H9 (cell line): Measurements from ENCODE around the gene TIGD1. TPM values are rescaled to one million over a fixed set of nuclear protein-coding genes. Genes with fewer than 3 reads are reported as not detected.

ENCODE experiments used
- DNase-seq: peaks from one replicate; pipeline ENCODE4 v3.0.0-alpha.2; 2017
- H2AFZ ChIP-seq: one replicate; pipeline ENCODE4 v1.6.1; 2013; ENCODE audit warnings: mild to moderate bottlenecking, low read length, control low read depth, moderate library complexity
- H2AK5ac ChIP-seq: 2 replicates; pipeline ENCODE4 v1.6.1; 2013; ENCODE audit warnings: low read length, control low read depth, mixed read lengths; ENCODE audit not compliant: insufficient read length
- H2BK120ac ChIP-seq: one replicate; pipeline ENCODE4 v1.6.1; 2013; ENCODE audit warnings: low read depth, mild to moderate bottlenecking, low read length, control low read depth, inconsistent platforms; ENCODE audit not compliant: poor library complexity, severe bottlenecking
- H2BK12ac ChIP-seq: 2 replicates; pipeline ENCODE4 v1.6.1; 2013; ENCODE audit warnings: low read length, control low read depth, mixed read lengths, low read depth; ENCODE audit not compliant: insufficient read length
- H2BK15ac ChIP-seq: 2 replicates; pipeline ENCODE4 v1.6.1; 2013; ENCODE audit warnings: low read depth, low read length, control low read depth
- H2BK20ac ChIP-seq: one replicate; pipeline ENCODE4 v1.6.1; 2013; ENCODE audit warnings: low read depth, mild to moderate bottlenecking, low read length, control low read depth, inconsistent platforms; ENCODE audit not compliant: poor library complexity, severe bottlenecking
- H2BK5ac ChIP-seq: 2 replicates; pipeline ENCODE4 v1.6.1; 2013; ENCODE audit warnings: low read length, control low read depth, mixed read lengths; ENCODE audit not compliant: insufficient read length
- H3K14ac ChIP-seq: 2 replicates; pipeline ENCODE4 v1.6.1; 2013; ENCODE audit warnings: low read length, control low read depth; ENCODE audit not compliant: insufficient read depth
- H3K18ac ChIP-seq: 2 replicates; pipeline ENCODE4 v1.6.1; 2013; ENCODE audit warnings: low read depth, mild to moderate bottlenecking, mixed read lengths, low read length, control low read depth; ENCODE audit not compliant: insufficient read length
- H3K23ac ChIP-seq: 2 replicates; pipeline ENCODE4 v1.6.1; 2013; ENCODE audit warnings: low read length, control low read depth, mixed read lengths, low read depth; ENCODE audit not compliant: insufficient read length
- H3K23me2 ChIP-seq: 2 replicates; pipeline ENCODE4 v1.6.1; 2013; ENCODE audit warnings: low read depth, mild to moderate bottlenecking, mixed read lengths, low read length, control low read depth; ENCODE audit not compliant: insufficient read length, poor library complexity, severe bottlenecking
- H3K27ac ChIP-seq: 2 replicates; pipeline ENCODE4 v1.5.1; 2013; ENCODE audit warnings: low read length, control low read depth, mixed read lengths, low read depth; ENCODE audit not compliant: insufficient read length
- H3K27me3 ChIP-seq: 2 replicates; pipeline ENCODE4 v1.6.1; 2013; ENCODE audit warnings: low read length, control low read depth, inconsistent platforms; ENCODE audit not compliant: insufficient read depth
- H3K4ac ChIP-seq: 2 replicates; pipeline ENCODE4 v1.6.1; 2013; ENCODE audit warnings: low read depth, mild to moderate bottlenecking, control low read depth, inconsistent platforms, low read length, moderate library complexity
- H3K4me1 ChIP-seq: 2 replicates; pipeline ENCODE4 v1.6.1; 2013; ENCODE audit warnings: low read length, control low read depth, inconsistent platforms; ENCODE audit not compliant: insufficient read depth
- H3K4me2 ChIP-seq: 2 replicates; pipeline ENCODE4 v1.6.1; 2013; ENCODE audit warnings: low read length, control low read depth, mixed read lengths; ENCODE audit not compliant: insufficient read length, insufficient read depth
- H3K56ac ChIP-seq: 2 replicates; pipeline ENCODE4 v1.6.1; 2013; ENCODE audit warnings: low read depth, mild to moderate bottlenecking, mixed read lengths, low read length, control low read depth; ENCODE audit not compliant: insufficient read length
- H3K79me1 ChIP-seq: 2 replicates; pipeline ENCODE4 v1.6.1; 2013; ENCODE audit warnings: low read depth, mild to moderate bottlenecking, moderate library complexity, low read length, control low read depth, inconsistent platforms; ENCODE audit not compliant: insufficient read depth, poor library complexity, severe bottlenecking
- H3K79me2 ChIP-seq: 2 replicates; pipeline ENCODE4 v1.6.1; 2013; ENCODE audit warnings: low read length, control low read depth, inconsistent platforms; ENCODE audit not compliant: insufficient read depth
- H3K9ac ChIP-seq: 2 replicates; pipeline ENCODE4 v1.6.1; 2013; ENCODE audit warnings: low read length, control low read depth, mixed read lengths; ENCODE audit not compliant: insufficient read length; ENCODE audit errors: extremely low read depth
- H3K9me3 ChIP-seq: one replicate; pipeline ENCODE4 v1.6.1; 2013; ENCODE audit warnings: low read depth, low read length, inconsistent platforms; ENCODE audit not compliant: control insufficient read depth
- H3T11ph ChIP-seq: one replicate; pipeline ENCODE4 v1.6.1; 2013; ENCODE audit warnings: mild to moderate bottlenecking, low read length, control low read depth, inconsistent platforms
- H4K20me1 ChIP-seq: one replicate; pipeline ENCODE4 v1.6.1; 2013; ENCODE audit not compliant: control insufficient read depth, insufficient read length, insufficient read depth
- H4K5ac ChIP-seq: 2 replicates; pipeline ENCODE4 v1.6.1; 2013; ENCODE audit warnings: low read depth, mild to moderate bottlenecking, mixed read lengths, low read length, control low read depth; ENCODE audit not compliant: insufficient read length
- H4K8ac ChIP-seq: replicated peaks from 2 replicates; pipeline ENCODE4 v1.6.1; 2013; ENCODE audit warnings: low read length, control low read depth, mixed read lengths, low read depth; ENCODE audit not compliant: insufficient read length
- H4K91ac ChIP-seq: 2 replicates; pipeline ENCODE4 v1.6.1; 2013; ENCODE audit warnings: low read depth, mild to moderate bottlenecking, moderate library complexity, mixed read lengths, low read length, control low read depth; ENCODE audit not compliant: insufficient read length
- H3K27ac Mint-ChIP-seq, 3 experiments: 2 replicates in 2 of 3; 3 replicates in 1 of 3; pipeline ENCODE4 v1.8.0; 2020 to 2021; ENCODE audit warnings: mixed read lengths in 3 of 3, mild to moderate bottlenecking in 1 of 3, moderate library complexity in 1 of 3
- H3K27me3 Mint-ChIP-seq: 2 replicates; pipeline ENCODE4 v1.8.0; 2021; ENCODE audit warnings: low read depth, mild to moderate bottlenecking, moderate library complexity, mixed read lengths
- H3K36me3 Mint-ChIP-seq, 3 experiments: 2 replicates in 2 of 3; 3 replicates in 1 of 3; pipeline ENCODE4 v1.8.0; 2020 to 2021; ENCODE audit warnings: low read depth in 3 of 3, mixed read lengths in 3 of 3; ENCODE audit not compliant: insufficient read depth in 1 of 3
- H3K4me1 Mint-ChIP-seq, 2 experiments: 2 replicates each; pipeline ENCODE4 v1.8.0; 2020; ENCODE audit warnings: mixed read lengths in 2 of 2
- H3K4me3 Mint-ChIP-seq, 2 experiments: 2 replicates in 1 of 2; 3 replicates in 1 of 2; pipeline ENCODE4 v1.8.0; 2020 to 2021; ENCODE audit warnings: mild to moderate bottlenecking in 2 of 2, mixed read lengths in 2 of 2, moderate library complexity in 1 of 2
- H3K9me3 Mint-ChIP-seq, 2 experiments: 2 replicates in 1 of 2; 3 replicates in 1 of 2; pipeline ENCODE4 v1.8.0; 2020; ENCODE audit warnings: mild to moderate bottlenecking in 2 of 2, mixed read lengths in 2 of 2, moderate library complexity in 1 of 2
- CTCF ChIP-seq: fragments of 200-600 bp; sonication (generic); conservative IDR thresholded peaks from 3 replicates; pipeline ENCODE4 v1.8.0; 2021; ENCODE audit warnings: antibody characterized with exemption, mild to moderate bottlenecking
- WGBS: extraction: QIAGEN DNeasy Blood & Tissue Kit; methylation state at CpG from one replicate; pipeline ENCODE4 v1.1.7; 2013; ENCODE audit warnings: missing lambda C conversion rate, low lambda C conversion rate, mixed read lengths; ENCODE audit not compliant: insufficient read length; ENCODE audit errors: extremely low coverage; 5-methylcytosine and 5-hydroxymethylcytosine counted together
- total RNA-seq: library from RNA; stranded (reverse); gene quantifications from 2 replicates; pipeline ENCODE4 v1.2.1, GENCODE V29; 2021

The TIGD1 gene
- total RNA-seq, 1 experiment from 2014 or later, result 6.3 TPM

DNA sequence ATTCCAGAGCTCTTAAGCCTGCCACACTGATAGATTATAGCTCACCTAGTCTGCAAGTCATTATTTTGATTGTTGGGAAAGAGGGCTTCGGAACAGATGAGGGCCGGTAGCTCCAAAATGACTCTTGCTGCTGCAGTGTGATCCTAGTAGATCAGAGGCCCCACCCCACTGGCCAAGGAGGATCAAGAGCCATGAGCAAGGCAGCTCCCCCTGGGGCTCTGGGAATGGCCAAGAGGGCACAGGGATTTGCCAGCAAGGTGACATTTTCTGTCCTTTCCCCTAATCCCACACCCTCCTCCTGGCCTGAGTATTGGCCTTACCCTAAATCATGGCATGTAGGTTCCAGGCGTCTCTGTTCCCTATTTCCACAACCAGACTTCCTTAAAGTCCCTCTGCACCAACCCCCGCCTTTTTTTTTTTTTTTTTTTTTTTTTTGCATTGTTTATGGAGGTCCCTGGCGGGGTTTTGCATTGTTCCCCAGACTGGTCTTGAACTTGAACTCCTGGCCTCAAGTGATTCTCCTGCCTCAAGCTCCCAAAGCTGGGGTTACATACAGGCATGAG, 36.7 kb upstream of the TIGD1 start:
- no peak overlapping the region for H3T11ph ChIP-seq
- no peak overlapping the region for H3K56ac ChIP-seq
- Mint-ChIP-seq H3K36me3 (peaks cover 13 to 23% (median 21%) of the 10 kb centered on the region in 3 experiments; a peak in 6 of 7 replicates), H3K4me1 (peaks cover 28 to 33% of the 10 kb centered on the region in 2 experiments), H3K27me3 (peaks cover 3% of the 10 kb centered on the region; the same call in 1 of the 2 replicates), H3K27ac (no peak overlapping the region), H3K9me3 (peaks cover 0 to 12% of the 10 kb centered on the region in 2 experiments; a peak in 3 of 5 replicates), H3K4me3 (no peak overlapping the region)
- no peak overlapping the region for H2AFZ ChIP-seq
- no peaks in the 10 kb centered on the region for H4K20me1 ChIP-seq
- H3K23ac ChIP-seq, result no peak overlapping the region
- no peak overlapping the region for H4K91ac ChIP-seq
- no peak for TF ChIP-seq CTCF
- H2BK120ac ChIP-seq, result no peak overlapping the region
- no peak overlapping the region for H2BK5ac ChIP-seq
- no peak for DNase-seq
- H3K27me3 ChIP-seq, result no peaks in the 10 kb centered on the region
- H4K5ac ChIP-seq, result no peak overlapping the region
- no peak overlapping the region for H3K9ac ChIP-seq
- H3K18ac ChIP-seq, result no peak overlapping the region
- H3K79me1 ChIP-seq, result no peaks in the 10 kb centered on the region
- H3K9me3 ChIP-seq, result no peaks in the 10 kb centered on the region
- no peak overlapping the region for H4K8ac ChIP-seq
- no peak overlapping the region for H3K14ac ChIP-seq
- H3K4me1 ChIP-seq, result no peaks in the 10 kb centered on the region
- H2BK12ac ChIP-seq, result no peak overlapping the region
- no CpG with 5 or more reads among the region's 5 CpGs for WGBS
- H3K27ac ChIP-seq, result no peak overlapping the region
- no peaks in the 10 kb centered on the region for H3K79me2 ChIP-seq
- H2AK5ac ChIP-seq, result no peak overlapping the region
- H3K4me2 ChIP-seq, result no peak overlapping the region
- H3K23me2 ChIP-seq, result no peaks in the 10 kb centered on the region
- no peak overlapping the region for H2BK15ac ChIP-seq
- H3K4ac ChIP-seq, result no peak overlapping the region
- H2BK20ac ChIP-seq, result no peak overlapping the region
